IMR-90 (cell line): ENCODE measurements around the gene CGB7. TPM values are rescaled to one million over a fixed set of nuclear protein-coding genes. Genes with fewer than 3 reads are reported as not detected.

Experiments used
- ATAC-seq: fragments of 200-7000 bp; cut with Tn5 transposase; 2 replicates; pipeline ENCODE4 v1.9.1; 2020; ENCODE audit warnings: low read depth, mild to moderate bottlenecking, moderate library complexity
- BruUV-seq: library from RNA; stranded (reverse); fragments of 400-500 nt; replicated peaks from 2 replicates; lab custom pipeline; 2021; lab: Mats Ljungman, UMichigan
- CTCF ChIA-PET: fragments of 300-600 bp; formaldehyde crosslinking; extraction: SDS; loops from one replicate; lab custom pipeline; 2021; ENCODE audit warnings: antibody characterized with exemption; lab: Yijun Ruan, JAX
- POLR2A ChIA-PET: fragments of 300-600 bp; sonication (Branson Sonifier 250); formaldehyde crosslinking; loops from one replicate; lab custom pipeline; 2022; ENCODE audit warnings: antibody characterized with exemption; ENCODE audit not compliant: unreplicated experiment; lab: Charles Lee
- DNase-seq: peaks from one replicate; pipeline ENCODE4 v3.0.0; 2013
- H2AFZ ChIP-seq: replicated peaks from 2 replicates; pipeline ENCODE3; 2013; ENCODE audit warnings: low read length, mild to moderate bottlenecking; ENCODE audit not compliant: poor library complexity
- H2AK5ac ChIP-seq: 2 replicates; pipeline ENCODE4 v1.6.1; 2013; ENCODE audit warnings: low read depth, low read length, inconsistent platforms
- H2AK9ac ChIP-seq: replicated peaks from 2 replicates; pipeline ENCODE3; 2013; ENCODE audit warnings: mild to moderate bottlenecking, low read depth, low read length, moderate library complexity; ENCODE audit not compliant: poor library complexity
- H2BK120ac ChIP-seq: 2 replicates; pipeline ENCODE4 v1.6.1; 2013; ENCODE audit warnings: low read depth, low read length, inconsistent platforms
- H2BK15ac ChIP-seq: 3 replicates; pipeline ENCODE4 v1.6.1; 2013; ENCODE audit warnings: low read depth, low read length, inconsistent platforms
- H2BK20ac ChIP-seq: 2 replicates; pipeline ENCODE4 v1.6.1; 2013; ENCODE audit warnings: low read depth, mild to moderate bottlenecking, inconsistent platforms, low read length, moderate library complexity
- H2BK5ac ChIP-seq: 2 replicates; pipeline ENCODE4 v1.6.1; 2013; ENCODE audit warnings: mild to moderate bottlenecking, low read depth, low read length, inconsistent platforms; ENCODE audit not compliant: poor library complexity, severe bottlenecking
- H3K14ac ChIP-seq: replicated peaks from 2 replicates; pipeline ENCODE4 v1.6.1; 2013; ENCODE audit warnings: low read depth, low read length, inconsistent platforms
- H3K18ac ChIP-seq: 2 replicates; pipeline ENCODE4 v1.6.1; 2013; ENCODE audit warnings: low read depth, low read length, control low read depth
- H3K23ac ChIP-seq: 2 replicates; pipeline ENCODE4 v1.6.1; 2013; ENCODE audit warnings: low read depth, low read length, inconsistent platforms
- H3K27ac ChIP-seq: 2 replicates; pipeline ENCODE4 v1.5.1; 2013; ENCODE audit warnings: mild to moderate bottlenecking, control low read depth, low read length; ENCODE audit not compliant: insufficient read depth
- H3K27me3 ChIP-seq: 2 replicates; pipeline ENCODE4 v1.6.1; 2013; ENCODE audit warnings: low read length; ENCODE audit not compliant: control insufficient read depth, insufficient read depth
- H3K36me3 ChIP-seq: 2 replicates; pipeline ENCODE4 v1.6.1; 2013; ENCODE audit warnings: low read length, mixed read lengths; ENCODE audit not compliant: control insufficient read depth, insufficient read depth
- H3K4ac ChIP-seq: 2 replicates; pipeline ENCODE4 v1.6.1; 2013; ENCODE audit warnings: low read depth, low read length, inconsistent platforms
- H3K4me1 ChIP-seq: 2 replicates; pipeline ENCODE4 v1.6.1; 2013; ENCODE audit warnings: low read length, mixed read lengths; ENCODE audit not compliant: control insufficient read depth, insufficient read depth
- H3K4me2 ChIP-seq: 2 replicates; pipeline ENCODE4 v1.6.1; 2013; ENCODE audit warnings: low read depth, mild to moderate bottlenecking, control low read depth, low read length, moderate library complexity
- H3K4me3 ChIP-seq: 2 replicates; pipeline ENCODE4 v1.5.1; 2013; ENCODE audit warnings: low read depth, mild to moderate bottlenecking, control low read depth, low read length, moderate library complexity; ENCODE audit not compliant: insufficient read depth
- H3K56ac ChIP-seq: 2 replicates; pipeline ENCODE4 v1.6.1; 2013; ENCODE audit warnings: low read length, inconsistent platforms; ENCODE audit not compliant: insufficient read depth; ENCODE audit errors: extremely low read depth
- H3K79me1 ChIP-seq, 2 experiments: 2 replicates each; pipeline ENCODE4 v1.6.1; 2013; ENCODE audit warnings: low read length in 2 of 2, inconsistent platforms in 1 of 2, low read depth in 1 of 2
- H3K9ac ChIP-seq: 2 replicates; pipeline ENCODE4 v1.6.1; 2013; ENCODE audit warnings: low read depth, low read length, control low read depth
- H3K9me1 ChIP-seq: 2 replicates; pipeline ENCODE4 v1.6.1; 2013; ENCODE audit warnings: low read length, inconsistent platforms; ENCODE audit not compliant: insufficient read depth
- H3K9me3 ChIP-seq: 2 replicates; pipeline ENCODE4 v1.6.1; 2013; ENCODE audit warnings: low read length; ENCODE audit not compliant: control insufficient read depth, insufficient read depth
- H4K20me1 ChIP-seq: 2 replicates; pipeline ENCODE4 v1.6.1; 2013; ENCODE audit warnings: low read length, inconsistent platforms; ENCODE audit not compliant: insufficient read depth
- H4K5ac ChIP-seq: 2 replicates; pipeline ENCODE4 v1.6.1; 2013; ENCODE audit warnings: mild to moderate bottlenecking, low read depth, low read length, control low read depth
- H4K8ac ChIP-seq, 2 experiments: 2 replicates each; pipeline ENCODE4 v1.6.1; 2013; ENCODE audit warnings: low read depth in 2 of 2, low read length in 2 of 2, control low read depth in 1 of 2, inconsistent platforms in 1 of 2
- H4K91ac ChIP-seq: 2 replicates; pipeline ENCODE4 v1.6.1; 2013; ENCODE audit warnings: low read depth, low read length, inconsistent platforms; ENCODE audit not compliant: insufficient read depth
- RFX5 ChIP-seq: IDR thresholded peaks from 2 replicates; pipeline ENCODE4 v1.8.0; 2012; ENCODE audit warnings: low read depth, mild to moderate bottlenecking, low read length, moderate library complexity
- WGBS, 2 experiments: methylation state at CpG; one replicate each; pipeline versions ENCODE4 v1.1.5 to v1.1.7; 2013; ENCODE audit warnings: missing lambda C conversion rate in 2 of 2; ENCODE audit not compliant: insufficient read length in 1 of 2; ENCODE audit errors: extremely low coverage in 2 of 2; 5-methylcytosine and 5-hydroxymethylcytosine counted together
- dilution Hi-C: fragments of 300-500 bp; cut with HindIII; formaldehyde crosslinking; loops from one replicate; pipeline ENCODE4 v1.14.3; 2018; ENCODE audit warnings: low sequenced_read_pairs; ENCODE audit not compliant: unreplicated experiment
- in situ Hi-C: fragments of 300-500 bp; cut with MboI; formaldehyde crosslinking; loops from 3 replicates; pipeline ENCODE4 v1.14.3; 2019; ENCODE audit warnings: low sequenced_read_pairs, inconsistent platforms, mixed read lengths
- intact Hi-C: fragments of 100-400 bp; cut with micrococcal nuclease; formaldehyde crosslinking; loops from 2 replicates; pipeline ENCODE4 v1.10.0; 2022
- polyA plus RNA-seq, 3 experiments: library from polyadenylated mRNA; depleted of rRNA; stranded (reverse); fragments of >200 nt; gene quantifications; 2 replicates each; pipeline ENCODE4 v1.2.3, GENCODE V29; 2012; ENCODE audit warnings: low replicate concordance in 1 of 3
- total RNA-seq: library from RNA; depleted of rRNA; stranded (reverse); fragments of >200 nt; gene quantifications from 2 replicates; pipeline ENCODE4 v1.2.3, GENCODE V29; 2012

CGB7 gene
- total and polyA plus RNA-seq, 2 of the 4 experiments (the other 2 are of a cell fraction) = 1.7 TPM; not detected in 1

GRCh38 chr19:49020342-49020741 lies 37.2 kb downstream of the CGB7 start:
- H3K27ac ChIP-seq = no peak overlapping the region
- no peak overlapping the region for H2AFZ ChIP-seq
- no peak overlapping the region for H3K9ac ChIP-seq
- intact Hi-C loops = no loop called here
- dilution Hi-C loops = no loop called here
- H3K23ac ChIP-seq = no peak overlapping the region
- no peak overlapping the region for H3K4me2 ChIP-seq
- H3K27me3 ChIP-seq = peaks cover 2% of the 10 kb centered on the region; the same call in 1 of the 2 replicates
- H3K4ac ChIP-seq = no peak overlapping the region
- H3K9me1 ChIP-seq = 0 out of 2 replicates have a peak, but pooled peaks cover 3% of the 10 kb centered on the region
- no peak overlapping the region for H2BK120ac ChIP-seq
- H4K20me1 ChIP-seq = no peaks in the 10 kb centered on the region
- no peak for TF ChIP-seq RFX5
- no peak overlapping the region for H3K56ac ChIP-seq
- H3K14ac ChIP-seq = no peak overlapping the region
- H2BK5ac ChIP-seq = no peak overlapping the region
- no peak overlapping the region for H2AK5ac ChIP-seq
- ATAC-seq = no peak
- no peak for DNase-seq
- H4K91ac ChIP-seq = no peak overlapping the region
- H3K36me3 ChIP-seq = peaks cover 8% of the 10 kb centered on the region
- no peak overlapping the region for H2AK9ac ChIP-seq
- H3K4me3 ChIP-seq = no peak overlapping the region
- no peak overlapping the region for H2BK15ac ChIP-seq
- no TSS peak for BruUV-seq
- no peak overlapping the region for H3K18ac ChIP-seq
- POLR2A ChIA-PET = no interaction called here
- WGBS, 2 experiments = no CpG with 5 or more reads among the region's 11 CpGs
- H3K79me1 ChIP-seq = no peaks in the 10 kb centered on the region; a peak in 1 of 4 replicates
- H4K8ac ChIP-seq = no peak overlapping the region
- H3K4me1 ChIP-seq = peaks cover 5% of the 10 kb centered on the region; the same call in 1 of the 2 replicates
- no peaks in the 10 kb centered on the region for H3K9me3 ChIP-seq
- no peak overlapping the region for H4K5ac ChIP-seq
- H2BK20ac ChIP-seq = no peak overlapping the region
- CTCF ChIA-PET = no interaction called here
- in situ Hi-C loops = no loop called here
